Measurements from ENCODE around the gene PRC1. TPM values are rescaled to one million over a fixed set of nuclear protein-coding genes. Genes with fewer than 3 reads are reported as not detected.

The PRC1 gene
- total and polyA plus RNA-seq, 2 of the 13 experiments (the other 11 are each of a cell fraction or from before 2014, with no cell fraction given), result 137 to 162 TPM

GRCh38 chr15:90954712-90955623, 39.4 kb downstream of the PRC1 start, which contains the start of gene RCCD1 (continued):
- TF ChIP-seq POLR2AphosphoS2 (IDR thresholded peaks at IDR 0.05; ENCODE audit: low read depth, low read length) (no peak), ZBTB39 (CRISPR knock-in tag; IDR thresholded peaks at IDR 0.05) (no peak), NBN (conservative IDR thresholded peaks at IDR 0.05) (no peak), ZNF816 (CRISPR knock-in tag; IDR thresholded peaks at IDR 0.05; ENCODE audit: borderline replicate concordance) (no peak), ISL2 (CRISPR knock-in tag; IDR thresholded peaks at IDR 0.05) (no peak), ZNF275 (CRISPR knock-in tag; IDR thresholded peaks at IDR 0.05; ENCODE audit: borderline replicate concordance) (peak; percentile 94), TERF1 (CRISPR knock-in tag; IDR thresholded peaks at IDR 0.05) (0 out of 2 replicates have a peak, but pooled peaks have one; percentile 48), BCL3 (CRISPR knock-in tag; IDR thresholded peaks at IDR 0.05) (peak; percentile 46; the same call in 1 of the 2 replicates), BORCS8-MEF2B (CRISPR knock-in tag; IDR thresholded peaks at IDR 0.05) (peak; percentile 84; the same call in 1 of the 2 replicates), ZNF720 (CRISPR knock-in tag; IDR thresholded peaks at IDR 0.05) (no peak), ZNF260 (CRISPR knock-in tag; IDR thresholded peaks at IDR 0.05; ENCODE audit: borderline replicate concordance, low read depth) (no peak), MLX (CRISPR knock-in tag; IDR thresholded peaks at IDR 0.05) (peak; percentile 99), DR1 (CRISPR knock-in tag; IDR thresholded peaks at IDR 0.05) (peak; percentile 52; the same call in 1 of the 2 replicates), ZBED4 (CRISPR knock-in tag; IDR thresholded peaks at IDR 0.05; ENCODE audit: borderline replicate concordance) (no peak), KLF9 (CRISPR knock-in tag; IDR thresholded peaks at IDR 0.05; ENCODE audit: low read depth) (peak; percentile 88), ZNF577 (CRISPR knock-in tag; IDR thresholded peaks at IDR 0.05; ENCODE audit: borderline replicate concordance, low read depth) (no peak), PHB2 (IDR thresholded peaks at IDR 0.05; ENCODE audit: partially characterized antibody) (no peak), ZNF879 (CRISPR knock-in tag; IDR thresholded peaks at IDR 0.05) (0 out of 2 replicates have a peak, but pooled peaks have one; percentile 65)

Data from HepG2 (cell line).